SK-N-SH treated with all-trans-retinoic acid at 6 μM for 48 hours (cell line): Measurements from ENCODE around the gene SYTL2.

Experiments used
- ARNTL ChIP-seq: fragments of 450-650 bp; formaldehyde crosslinking; IDR thresholded peaks from 2 replicates; pipeline ENCODE4 v1.5.0; 2020; ENCODE audit warnings: low read depth, mild to moderate bottlenecking, moderate library complexity, borderline replicate concordance
- BACH2 ChIP-seq: fragments of 250-450 bp; sonication (Bioruptor Pico); IDR thresholded peaks from 2 replicates; pipeline ENCODE4 v1.9.0; 2021; ENCODE audit warnings: mild to moderate bottlenecking, borderline replicate concordance
- CREB5 ChIP-seq: fragments of 250-450 bp; sonication (Bioruptor Pico); IDR thresholded peaks from 2 replicates; pipeline ENCODE4 v1.5.1; 2020; ENCODE audit warnings: low read depth, mild to moderate bottlenecking, moderate library complexity
- CSRNP3 ChIP-seq: fragments of 250-450 bp; sonication (Bioruptor Pico); IDR thresholded peaks from 2 replicates; pipeline ENCODE4 v1.5.1; 2021; ENCODE audit warnings: mild to moderate bottlenecking, moderate library complexity
- GLIS3 ChIP-seq: fragments of 250-450 bp; sonication (Bioruptor Pico); IDR thresholded peaks from 2 replicates; pipeline ENCODE4 v1.5.0; 2020; ENCODE audit warnings: mild to moderate bottlenecking, moderate library complexity
- ISL1 ChIP-seq: fragments of 250-450 bp; sonication (Bioruptor Pico); IDR thresholded peaks from 2 replicates; pipeline ENCODE4 v2.1.2; 2022; ENCODE audit warnings: mild to moderate bottlenecking, moderate library complexity
- POU6F1 ChIP-seq: fragments of 250-450 bp; sonication (Bioruptor Pico); IDR thresholded peaks from 2 replicates; pipeline ENCODE4 v1.8.0; 2021; ENCODE audit warnings: low read depth, mild to moderate bottlenecking, moderate library complexity, borderline replicate concordance
- SNAI2 ChIP-seq: fragments of 250-450 bp; sonication (Bioruptor Pico); IDR thresholded peaks from 2 replicates; pipeline ENCODE4 v1.5.0; 2020; ENCODE audit warnings: mild to moderate bottlenecking, moderate library complexity
- TCF4 ChIP-seq: fragments of 250-450 bp; sonication (Bioruptor Pico); IDR thresholded peaks from 2 replicates; pipeline ENCODE4 v1.8.0; 2021; ENCODE audit warnings: mild to moderate bottlenecking, moderate library complexity, borderline replicate concordance
- ZFP30 ChIP-seq: fragments of 450-650 bp; formaldehyde crosslinking; IDR thresholded peaks from 2 replicates; pipeline ENCODE4 v1.5.0; 2022; ENCODE audit warnings: mild to moderate bottlenecking, moderate library complexity

- TF ChIP-seq BACH2 (CRISPR knock-in tag) (no peak), SNAI2 (CRISPR knock-in tag) (no peak), ARNTL (no peak), ISL1 (CRISPR knock-in tag) (no peak), POU6F1 (no peak), CSRNP3 (CRISPR knock-in tag) (no peak), ZFP30 (CRISPR knock-in tag) (no peak), GLIS3 (CRISPR knock-in tag) (no peak), TCF4 (CRISPR knock-in tag) (no peak), CREB5 (CRISPR knock-in tag) (no peak)
Measured at GRCh38 chr11:85717429-85717828, 93.5 kb downstream of the SYTL2 start.
